ENCODE data around the gene NTRK3. TPM values are rescaled to one million over a fixed set of nuclear protein-coding genes. Genes with fewer than 3 reads are reported as not detected.

The NTRK3 gene
- total RNA-seq, 4 donors from 2014 or later: 0.51 to 22.2 (median 10.1) TPM

DNA sequence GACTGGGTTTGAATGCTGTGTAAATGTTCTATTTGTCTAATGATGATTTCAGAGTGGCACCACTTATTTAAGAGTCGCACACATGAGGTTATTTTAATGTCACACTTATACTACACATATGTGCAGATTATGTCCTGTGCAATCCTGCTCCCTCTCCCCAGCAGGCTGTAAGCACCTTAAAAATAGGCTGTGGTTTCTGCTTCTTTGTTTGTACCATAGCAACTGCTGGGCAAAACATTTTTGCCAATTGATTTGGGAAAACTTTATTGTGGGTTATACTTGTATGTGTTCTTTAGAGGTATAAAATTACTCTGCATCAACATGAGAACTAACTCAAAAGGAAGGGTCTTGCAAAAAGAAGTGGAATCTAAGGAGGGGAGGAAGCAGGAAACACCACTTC lies 318.5 kb downstream of the NTRK3 start:
- TF ChIP-seq, protein P1, sequence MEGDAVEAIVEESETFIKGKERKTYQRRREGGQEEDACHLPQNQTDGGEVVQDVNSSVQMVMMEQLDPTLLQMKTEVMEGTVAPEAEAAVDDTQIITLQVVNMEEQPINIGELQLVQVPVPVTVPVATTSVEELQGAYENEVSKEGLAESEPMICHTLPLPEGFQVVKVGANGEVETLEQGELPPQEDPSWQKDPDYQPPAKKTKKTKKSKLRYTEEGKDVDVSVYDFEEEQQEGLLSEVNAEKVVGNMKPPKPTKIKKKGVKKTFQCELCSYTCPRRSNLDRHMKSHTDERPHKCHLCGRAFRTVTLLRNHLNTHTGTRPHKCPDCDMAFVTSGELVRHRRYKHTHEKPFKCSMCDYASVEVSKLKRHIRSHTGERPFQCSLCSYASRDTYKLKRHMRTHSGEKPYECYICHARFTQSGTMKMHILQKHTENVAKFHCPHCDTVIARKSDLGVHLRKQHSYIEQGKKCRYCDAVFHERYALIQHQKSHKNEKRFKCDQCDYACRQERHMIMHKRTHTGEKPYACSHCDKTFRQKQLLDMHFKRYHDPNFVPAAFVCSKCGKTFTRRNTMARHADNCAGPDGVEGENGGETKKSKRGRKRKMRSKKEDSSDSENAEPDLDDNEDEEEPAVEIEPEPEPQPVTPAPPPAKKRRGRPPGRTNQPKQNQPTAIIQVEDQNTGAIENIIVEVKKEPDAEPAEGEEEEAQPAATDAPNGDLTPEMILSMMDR (IDR thresholded peaks at IDR 0.05; ENCODE audit: low read depth): no peak

DNA sequence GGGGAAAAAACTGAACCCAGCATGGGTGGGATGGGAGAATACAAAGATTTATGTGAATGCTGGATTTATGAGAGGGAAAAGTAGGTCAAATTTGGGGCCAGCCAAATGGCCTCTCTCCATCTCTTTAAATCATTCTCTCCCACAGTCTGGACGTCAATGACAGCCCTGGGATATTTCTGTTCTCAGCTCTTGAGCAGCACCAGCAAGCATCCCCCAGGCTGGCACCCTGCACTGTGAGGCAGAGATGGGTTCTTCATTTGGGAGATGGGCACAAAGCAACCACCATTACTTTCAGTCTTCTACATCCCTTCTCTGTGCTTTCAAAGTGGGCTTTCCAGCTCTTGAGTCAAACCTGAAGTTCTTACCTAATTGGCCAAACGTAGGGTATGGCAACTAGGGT lies 321.0 kb downstream of the NTRK3 start:
- TF ChIP-seq, protein P1 (IDR thresholded peaks at IDR 0.05; ENCODE audit: low read depth): no peak

GRCh38 chr15:87931584-87931983 lies 325.0 kb downstream of the NTRK3 start:
- TF ChIP-seq, protein P1 (IDR thresholded peaks at IDR 0.05; ENCODE audit: low read depth): no peak

DNA sequence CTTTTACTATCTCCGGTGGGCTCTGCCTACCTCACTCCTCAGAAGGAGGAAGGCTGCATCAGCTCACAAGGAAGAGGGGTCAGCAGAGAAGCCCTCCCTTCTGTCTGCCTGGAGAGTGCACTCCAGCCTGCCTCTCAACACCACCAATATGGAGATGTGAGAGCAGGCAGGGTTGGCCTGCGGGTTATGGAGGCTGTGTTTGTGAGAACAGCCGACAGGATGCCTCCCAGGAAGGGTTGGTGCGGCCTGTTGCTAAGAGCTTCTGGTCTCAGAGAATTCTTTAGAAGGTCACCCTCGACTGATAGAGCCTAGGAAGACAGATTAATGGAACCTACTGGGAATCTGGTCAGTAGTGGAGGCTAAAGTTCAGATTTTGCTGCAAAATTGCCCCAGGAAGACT lies 326.1 kb downstream of the NTRK3 start:
- TF ChIP-seq, protein P1 (IDR thresholded peaks at IDR 0.05; ENCODE audit: low read depth): no peak

- TF ChIP-seq, protein P1 (IDR thresholded peaks at IDR 0.05; ENCODE audit: low read depth): no peak
These were observed 326.7 kb downstream of the NTRK3 start for GRCh38 chr15:87929841-87930240.

GRCh38 chr15:87924433-87924832 lies 332.1 kb downstream of the NTRK3 start:
- TF ChIP-seq, protein P1 (IDR thresholded peaks at IDR 0.05; ENCODE audit: low read depth): no peak

- TF ChIP-seq, protein P1 (IDR thresholded peaks at IDR 0.05; ENCODE audit: low read depth): no peak
These were observed 337.5 kb downstream of the NTRK3 start for GRCh38 chr15:87919064-87919463.
